ENCODE results near the gene SAMD9L.
"Not testable (repeated sequence)": the region's sequence is repeated elsewhere in the genome, so short reads cannot be mapped to it uniquely, and the experiment has no call there.

SAMD9L gene

GRCh38 chr7:93142127-93142526, 6.1 kb downstream of the SAMD9L start:
- H3K4me3 ChIP-seq (ENCODE audit: low read length), result no peak overlapping the region
- H3K9ac ChIP-seq (ENCODE audit: low read depth, low read length), result no peak overlapping the region
- no peaks in the 10 kb centered on the region for H3K27me3 ChIP-seq (ENCODE audit: insufficient read depth, low read length)
- H3K36me3 ChIP-seq (ENCODE audit: insufficient read depth, low read depth, low read length), result no peaks in the 10 kb centered on the region
- H3K4me1 ChIP-seq (ENCODE audit: insufficient read depth, low read length), result no peaks in the 10 kb centered on the region; the same call in 1 of the 2 replicates
- H3K27ac ChIP-seq (ENCODE audit: low read length), result no peak overlapping the region
- H3K9me3 ChIP-seq (ENCODE audit: insufficient read depth, low read depth, low read length), result no peaks in the 10 kb centered on the region

- Histone ChIP-seq H3K9ac (ENCODE audit: low read depth, low read length) (no peak overlapping the region), H3K4me3 (ENCODE audit: low read length) (no peak overlapping the region), H3K9me3 (ENCODE audit: insufficient read depth, low read depth, low read length) (no peaks in the 10 kb centered on the region), H3K27ac (ENCODE audit: low read length) (no peak overlapping the region), H3K36me3 (ENCODE audit: insufficient read depth, low read depth, low read length) (no peaks in the 10 kb centered on the region), H3K4me1 (ENCODE audit: insufficient read depth, low read length) (no peaks in the 10 kb centered on the region), H3K27me3 (ENCODE audit: insufficient read depth, low read length) (no peaks in the 10 kb centered on the region)
Observed at GRCh38 chr7:93140582-93141191, 7.5 kb downstream of the SAMD9L start.

- Histone ChIP-seq H3K9ac (ENCODE audit: low read depth, low read length) (no peak overlapping the region), H3K4me3 (ENCODE audit: low read length) (no peak overlapping the region), H3K4me1 (ENCODE audit: insufficient read depth, low read length) (no peaks in the 10 kb centered on the region), H3K36me3 (ENCODE audit: insufficient read depth, low read depth, low read length) (no peaks in the 10 kb centered on the region), H3K27me3 (ENCODE audit: insufficient read depth, low read length) (no peaks in the 10 kb centered on the region; the same call in 1 of the 2 replicates), H3K9me3 (ENCODE audit: insufficient read depth, low read depth, low read length) (no peaks in the 10 kb centered on the region), H3K27ac (ENCODE audit: low read length) (no peak overlapping the region)
Observed at GRCh38 chr7:93138576-93138975, 9.6 kb downstream of the SAMD9L start.

- no peak overlapping the region for H3K27ac ChIP-seq (ENCODE audit: low read length)
- H3K4me1 ChIP-seq (ENCODE audit: insufficient read depth, low read length), result no peaks in the 10 kb centered on the region
- no peaks in the 10 kb centered on the region; the same call in 1 of the 2 replicates for H3K27me3 ChIP-seq (ENCODE audit: insufficient read depth, low read length)
- H3K9ac ChIP-seq (ENCODE audit: low read depth, low read length), result no peak overlapping the region
- no peaks in the 10 kb centered on the region for H3K36me3 ChIP-seq (ENCODE audit: insufficient read depth, low read depth, low read length)
- no peaks in the 10 kb centered on the region for H3K9me3 ChIP-seq (ENCODE audit: insufficient read depth, low read depth, low read length)
- no peak overlapping the region for H3K4me3 ChIP-seq (ENCODE audit: low read length)
Observed at GRCh38 chr7:93133005-93133404, 15.2 kb downstream of the SAMD9L start.

DNA sequence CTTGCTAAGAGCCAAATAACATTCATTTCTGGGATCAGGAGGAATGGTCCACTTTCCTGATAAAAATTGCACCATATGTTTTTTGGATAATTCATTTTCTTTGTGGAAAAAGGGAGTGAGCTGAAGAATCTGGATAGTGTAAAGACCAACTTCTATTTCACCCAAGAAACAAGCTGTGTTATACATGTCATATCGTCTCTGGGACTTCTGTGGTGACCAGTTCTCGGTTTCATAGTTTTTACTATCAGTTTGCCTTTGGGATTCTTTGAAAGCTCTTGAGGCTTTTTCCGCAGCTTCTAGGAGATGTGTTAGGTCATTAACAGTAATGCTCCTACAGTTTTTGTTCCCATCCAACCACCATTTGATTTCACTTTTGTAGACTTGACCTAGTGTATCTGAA, 16.0 kb downstream of the SAMD9L start:
- Histone ChIP-seq H3K9ac (ENCODE audit: low read depth, low read length) (no peak overlapping the region), H3K27ac (ENCODE audit: low read length) (no peak overlapping the region), H3K27me3 (ENCODE audit: insufficient read depth, low read length) (no peaks in the 10 kb centered on the region; the same call in 1 of the 2 replicates), H3K4me1 (ENCODE audit: insufficient read depth, low read length) (no peaks in the 10 kb centered on the region), H3K9me3 (ENCODE audit: insufficient read depth, low read depth, low read length) (peaks cover 6% of the 10 kb centered on the region; the same call in 1 of the 2 replicates), H3K4me3 (ENCODE audit: low read length) (no peak overlapping the region), H3K36me3 (ENCODE audit: insufficient read depth, low read depth, low read length) (no peaks in the 10 kb centered on the region)

DNA sequence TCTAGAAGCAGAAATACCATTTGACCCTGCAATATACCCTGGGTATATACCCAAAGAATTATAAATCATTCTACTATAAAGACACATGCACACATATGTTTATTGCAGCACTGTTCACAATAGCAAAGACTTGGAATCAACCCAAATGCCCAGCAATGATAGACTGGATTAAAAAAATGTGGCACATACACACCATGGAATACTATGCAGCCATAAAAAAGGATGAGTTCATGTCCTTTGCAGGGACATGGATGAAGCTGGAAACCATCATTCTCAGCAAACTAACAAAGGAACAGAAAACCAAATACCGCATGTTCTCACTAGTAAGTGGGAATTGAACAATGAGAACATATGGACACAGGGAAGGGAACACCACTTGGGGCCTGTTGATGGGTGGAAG, 21.2 kb downstream of the SAMD9L start:
- H3K4me3 ChIP-seq (ENCODE audit: low read length); H3K27ac ChIP-seq (ENCODE audit: low read length); H3K9me3 ChIP-seq (ENCODE audit: insufficient read depth, low read depth, low read length); H3K36me3 ChIP-seq (ENCODE audit: insufficient read depth, low read depth, low read length); H3K4me1 ChIP-seq (ENCODE audit: insufficient read depth, low read length); H3K27me3 ChIP-seq (ENCODE audit: insufficient read depth, low read length); H3K9ac ChIP-seq (ENCODE audit: low read depth, low read length): not testable (repeated sequence)

GRCh38 chr7:93123532-93123931, 24.7 kb downstream of the SAMD9L start:
- not testable (repeated sequence) for H3K27me3 ChIP-seq (ENCODE audit: insufficient read depth, low read length); H3K36me3 ChIP-seq (ENCODE audit: insufficient read depth, low read depth, low read length)

DNA sequence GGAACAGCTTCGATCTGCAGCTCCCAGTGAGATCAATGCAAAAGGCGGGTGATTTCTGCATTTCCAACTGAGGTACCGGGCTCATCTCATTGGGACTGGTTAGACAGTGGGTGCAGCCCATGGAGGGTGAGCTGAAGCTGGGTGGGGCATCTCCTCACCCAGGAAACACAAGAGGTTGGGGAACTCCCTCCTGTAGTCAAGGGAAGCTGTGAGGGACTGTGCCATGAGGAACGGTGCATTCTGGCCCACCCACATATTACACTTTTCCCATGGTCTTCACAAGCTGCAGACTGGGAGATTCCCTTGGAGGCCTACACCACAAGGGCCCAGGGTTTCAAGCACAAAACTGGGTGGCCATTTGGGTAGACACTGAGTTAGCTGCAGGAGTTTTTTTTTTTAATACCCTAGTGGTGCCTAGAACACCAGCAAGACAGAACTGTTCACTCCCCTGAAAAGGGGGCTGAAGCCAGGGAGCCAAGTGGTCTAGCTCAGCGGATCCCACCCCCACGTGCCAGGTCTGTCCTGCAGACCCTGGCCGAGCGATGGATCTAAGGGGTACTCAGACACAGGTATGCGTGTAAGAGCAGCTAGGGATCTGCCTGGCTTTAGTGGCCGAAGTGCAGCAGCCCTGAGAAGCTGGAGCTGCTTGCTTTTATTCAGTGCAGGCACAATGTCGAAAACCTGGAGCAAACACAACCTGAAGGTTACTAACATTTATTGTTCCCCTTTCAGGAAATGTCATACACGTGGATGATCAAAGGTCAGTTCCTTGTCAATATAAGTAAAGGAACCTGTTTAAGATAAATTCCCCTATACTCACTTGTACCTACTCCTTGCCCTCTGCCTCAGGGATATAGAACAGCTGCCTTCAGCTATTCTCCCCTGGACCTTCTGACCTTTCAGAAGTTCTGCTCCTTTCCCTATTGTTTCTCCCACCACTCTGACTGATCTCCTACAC, 27.3 kb downstream of the SAMD9L start:
- no peaks in the 10 kb centered on the region for H3K4me1 ChIP-seq (ENCODE audit: insufficient read depth, low read length)

More at GRCh38 chr7:93123532-93123931, 24.7 kb downstream of the SAMD9L start:
- H3K4me3 ChIP-seq (ENCODE audit: low read length); H3K4me1 ChIP-seq (ENCODE audit: insufficient read depth, low read length); H3K27ac ChIP-seq (ENCODE audit: low read length); H3K9me3 ChIP-seq (ENCODE audit: insufficient read depth, low read depth, low read length); H3K9ac ChIP-seq (ENCODE audit: low read depth, low read length): not testable (repeated sequence)

GRCh38 chr7:93119191-93119905, 28.8 kb downstream of the SAMD9L start:
- Histone ChIP-seq H3K4me1 (ENCODE audit: insufficient read depth, low read length) (no peaks in the 10 kb centered on the region), H3K36me3 (ENCODE audit: insufficient read depth, low read depth, low read length) (no peaks in the 10 kb centered on the region), H3K27ac (ENCODE audit: low read length) (no peak overlapping the region), H3K9ac (ENCODE audit: low read depth, low read length) (no peak overlapping the region), H3K9me3 (ENCODE audit: insufficient read depth, low read depth, low read length) (no peaks in the 10 kb centered on the region), H3K27me3 (ENCODE audit: insufficient read depth, low read length) (no peaks in the 10 kb centered on the region), H3K4me3 (ENCODE audit: low read length) (no peak overlapping the region)

More for the DNA sequence above, 27.3 kb downstream of the SAMD9L start:
- Histone ChIP-seq H3K9me3 (ENCODE audit: insufficient read depth, low read depth, low read length) (no peaks in the 10 kb centered on the region), H3K27ac (ENCODE audit: low read length) (no peak overlapping the region), H3K9ac (ENCODE audit: low read depth, low read length) (no peak overlapping the region), H3K27me3 (ENCODE audit: insufficient read depth, low read length) (no peaks in the 10 kb centered on the region), H3K4me3 (ENCODE audit: low read length) (no peak overlapping the region), H3K36me3 (ENCODE audit: insufficient read depth, low read depth, low read length) (no peaks in the 10 kb centered on the region)

DNA sequence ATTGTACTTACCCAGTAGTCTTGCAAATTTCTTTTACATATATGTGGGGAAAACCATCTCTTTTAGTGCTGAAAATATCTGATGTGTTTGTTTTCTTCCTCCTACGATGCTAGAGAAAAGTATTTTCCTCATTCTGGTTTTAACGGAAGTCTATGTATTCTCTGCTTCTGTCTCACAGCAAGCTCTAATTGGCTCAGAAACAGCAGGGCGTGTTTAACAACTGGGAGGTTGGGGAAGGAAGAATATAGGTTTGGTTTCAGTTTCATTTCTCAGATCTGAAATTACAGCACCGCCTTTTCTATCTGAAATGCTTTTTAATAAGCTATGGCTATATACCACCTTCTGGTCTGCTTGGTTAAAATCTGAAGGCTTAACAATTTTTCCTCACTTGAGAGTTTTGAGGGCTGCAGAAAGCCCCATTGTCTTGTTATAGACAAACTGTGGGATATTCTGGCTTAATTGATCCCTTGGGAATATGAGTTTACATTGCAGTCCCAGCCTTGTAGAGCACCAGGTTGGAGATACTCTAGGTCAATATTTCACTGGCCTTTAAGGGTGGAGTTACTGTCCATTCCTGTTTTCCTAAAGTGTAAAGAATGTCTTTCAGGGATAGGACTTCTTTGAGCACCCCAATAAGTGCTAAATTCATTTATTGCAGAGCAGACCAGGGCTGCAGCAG, 30.2 kb downstream of the SAMD9L start, which contains the start of gene SAMD9:
Gene SAMD9, minus strand, starts transcription at position 128 of the 679 bp plus-strand sequence. CDS start 11,882 bp downstream, outside the sequence.
- Histone ChIP-seq H3K9me3 (ENCODE audit: insufficient read depth, low read depth, low read length) (no peaks in the 10 kb centered on the region), H3K4me3 (ENCODE audit: low read length) (no peak within 1 kb of the TSS), H3K27me3 (ENCODE audit: insufficient read depth, low read length) (no peaks in the 10 kb centered on the region), H3K9ac (ENCODE audit: low read depth, low read length) (no peak within 1 kb of the TSS), H3K36me3 (ENCODE audit: insufficient read depth, low read depth, low read length) (no peaks in the 10 kb centered on the region), H3K27ac (ENCODE audit: low read length) (no peak within 1 kb of the TSS), H3K4me1 (ENCODE audit: insufficient read depth, low read length) (no peaks in the 10 kb centered on the region)

- Histone ChIP-seq H3K4me1 (ENCODE audit: insufficient read depth, low read length) (no peaks in the 10 kb centered on the region), H3K9ac (ENCODE audit: low read depth, low read length) (no peak overlapping the region), H3K27ac (ENCODE audit: low read length) (no peak overlapping the region), H3K36me3 (ENCODE audit: insufficient read depth, low read depth, low read length) (no peaks in the 10 kb centered on the region), H3K27me3 (ENCODE audit: insufficient read depth, low read length) (no peaks in the 10 kb centered on the region), H3K9me3 (ENCODE audit: insufficient read depth, low read depth, low read length) (no peaks in the 10 kb centered on the region), H3K4me3 (ENCODE audit: low read length) (no peak overlapping the region)
Observed at GRCh38 chr7:93117327-93117726, 30.9 kb downstream of the SAMD9L start.

All from iPS-20b (cell line).